Bronchial epithelial cell (primary cell): ENCODE data around the gene VPS72. TPM values are rescaled to one million over a fixed set of nuclear protein-coding genes. Genes with fewer than 3 reads are reported as not detected.
A peak's percentile ranks its signal among the peaks of the same experiment; 100 is the strongest.

ENCODE experiments used
- DNase-seq: peaks from one replicate; pipeline ENCODE4 v3.0.0-alpha.2; 2010; ENCODE audit warnings: low read depth
- FAIRE-seq: peaks from 2 replicates; lab custom pipeline; 2011; peaks lifted over from hg19 to GRCh38; lab: Jason Lieb, UNC
- H3K27me3 ChIP-seq: 2 replicates; pipeline ENCODE4 v1.5.1; 2011; ENCODE audit warnings: low read length; ENCODE audit not compliant: control insufficient read depth, insufficient read depth
- H3K36me3 ChIP-seq: 2 replicates; pipeline ENCODE4 v1.5.1; 2011; ENCODE audit warnings: low read length; ENCODE audit not compliant: control insufficient read depth, insufficient read depth
- H3K4me3 ChIP-seq: 2 replicates; pipeline ENCODE4 v1.5.1; 2011; ENCODE audit warnings: mild to moderate bottlenecking, low read depth, low read length, control low read depth
- CTCF ChIP-seq: IDR thresholded peaks from 2 replicates; pipeline ENCODE4 v1.5.1; 2011; ENCODE audit warnings: mild to moderate bottlenecking, moderate library complexity, low read length, control low read depth, inconsistent platforms; ENCODE audit not compliant: insufficient read depth, severe bottlenecking
- total RNA-seq: library from RNA; depleted of rRNA; stranded (reverse); fragments of >200 nt; gene quantifications from 2 replicates; pipeline ENCODE4 v1.2.1, GENCODE V29; 2014

Gene VPS72
- total RNA-seq, 1 donor from 2014 or later, result 64.2 TPM

GRCh38 chr1:151146072-151146411 is 44.0 kb downstream of the VPS72 start:
- Histone ChIP-seq H3K4me3 (peak overlapping the region; percentile 63), H3K27me3 (peaks cover 2% of the 10 kb centered on the region), H3K36me3 (no peaks in the 10 kb centered on the region)
- no peak for FAIRE-seq
- DNase-seq, result no peak
- TF ChIP-seq CTCF, result no peak

GRCh38 chr1:151145304-151146071 is 44.5 kb downstream of the VPS72 start:
- DNase-seq (no peak), FAIRE-seq (no peak)
- TF ChIP-seq CTCF, result no peak
- Histone ChIP-seq H3K27me3 (peaks cover 2% of the 10 kb centered on the region), H3K36me3 (no peaks in the 10 kb centered on the region), H3K4me3 (peak overlapping the region; percentile 63)

- Histone ChIP-seq H3K4me3 (no peak overlapping the region), H3K36me3 (no peaks in the 10 kb centered on the region), H3K27me3 (peaks cover 2% of the 10 kb centered on the region)
- DNase-seq (no peak), FAIRE-seq (no peak)
- no peak for TF ChIP-seq CTCF
Measured at GRCh38 chr1:151144474-151145303, 45.3 kb downstream of the VPS72 start.

GRCh38 chr1:151143986-151144385 is 46.0 kb downstream of the VPS72 start:
- Histone ChIP-seq H3K4me3 (no peak overlapping the region), H3K36me3 (no peaks in the 10 kb centered on the region), H3K27me3 (peaks cover 2% of the 10 kb centered on the region)
- no peak for FAIRE-seq
- TF ChIP-seq CTCF, result no peak
- DNase-seq, result no peak

- H3K36me3 ChIP-seq, result no peaks in the 10 kb centered on the region
- no peak for DNase-seq
- FAIRE-seq, result no peak
- no peak overlapping the region for H3K4me3 ChIP-seq
- no peak for TF ChIP-seq CTCF
- peaks cover 2% of the 10 kb centered on the region for H3K27me3 ChIP-seq
Measured at GRCh38 chr1:151143057-151143435, 47.0 kb downstream of the VPS72 start.
